HFFc6 (cell line): ENCODE data around the gene CCSER1. TPM values are rescaled to one million over a fixed set of nuclear protein-coding genes. Genes with fewer than 3 reads are reported as not detected.

Source experiments
- DNase-seq: peaks from one replicate; pipeline ENCODE4 v3.0.0-alpha.2; 2018
- H3K27ac Mint-ChIP-seq: 2 replicates; pipeline ENCODE4 v1.8.0; 2020; ENCODE audit warnings: mild to moderate bottlenecking, mixed read lengths
- H3K27me3 Mint-ChIP-seq: 2 replicates; pipeline ENCODE4 v1.8.0; 2021; ENCODE audit warnings: mild to moderate bottlenecking, moderate library complexity, mixed read lengths; ENCODE audit not compliant: insufficient read depth
- H3K36me3 Mint-ChIP-seq: 2 replicates; pipeline ENCODE4 v1.8.0; 2021; ENCODE audit warnings: low read depth, mixed read lengths
- H3K4me1 Mint-ChIP-seq: 2 replicates; pipeline ENCODE4 v1.8.0; 2020; ENCODE audit warnings: low read depth, mixed read lengths
- H3K4me3 Mint-ChIP-seq: 2 replicates; pipeline ENCODE4 v1.8.0; 2020; ENCODE audit warnings: mild to moderate bottlenecking, moderate library complexity, mixed read lengths
- H3K9me3 Mint-ChIP-seq: 2 replicates; pipeline ENCODE4 v1.8.0; 2020; ENCODE audit warnings: mild to moderate bottlenecking, mixed read lengths
- long read RNA-seq: library from polyadenylated mRNA; unstranded; transcript quantifications from one replicate; pipeline ENCODE4 v2.0.0, GENCODE V29; 2019
- total RNA-seq, 6 experiments: library from RNA; stranded (reverse); fragmentation: NEBNext Ultra II Directional; extraction: Animal tissue kit (Norgen Biotek cat#: 25700); gene quantifications; 2 replicates in 1 of 6; 3 replicates in 5 of 6; pipeline ENCODE4 v1.2.3, GENCODE V29; 2021
- TF ChIP-seq, protein P1 (sequence below): fragments of 200-600 bp; sonication (generic); IDR thresholded peaks from 2 replicates; pipeline ENCODE4 v1.5.0; 2021; ENCODE audit warnings: antibody characterized with exemption, mild to moderate bottlenecking

Gene CCSER1
- not detected for total RNA-seq
- long read RNA-seq: 0 reads

DNA sequence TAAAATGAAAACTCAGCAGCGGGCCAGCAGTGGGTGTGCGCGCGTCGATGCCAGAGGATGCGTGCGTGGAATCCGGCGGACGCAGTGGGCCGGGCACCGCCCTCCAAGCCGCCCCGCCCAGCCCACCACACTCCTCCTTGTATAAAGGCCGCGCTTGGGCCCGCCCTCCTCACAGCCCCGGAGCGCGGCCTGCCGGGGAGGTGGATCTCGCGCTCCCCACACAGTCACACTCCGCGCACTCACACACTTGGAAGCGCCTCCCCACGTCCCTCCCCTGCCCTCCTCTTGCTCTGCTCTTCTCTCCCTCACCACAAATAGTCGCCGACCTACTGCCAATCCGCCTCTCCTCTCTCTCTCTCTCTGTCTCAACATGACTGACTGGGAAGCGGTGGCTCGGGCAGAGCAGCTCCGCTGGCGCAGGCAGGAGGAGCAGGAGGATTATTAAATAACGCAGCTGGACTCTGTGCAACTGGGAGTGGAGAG, at the start of gene CCSER1:
Gene CCSER1, plus strand, starts transcription at position 172 of the 483 bp plus-strand sequence.
- H3K27ac Mint-ChIP-seq: no peak within 1 kb of the TSS
- peaks cover 2% of the 10 kb centered on the region; the same call in 1 of the 2 replicates for H3K27me3 Mint-ChIP-seq
- TF ChIP-seq, protein P1, sequence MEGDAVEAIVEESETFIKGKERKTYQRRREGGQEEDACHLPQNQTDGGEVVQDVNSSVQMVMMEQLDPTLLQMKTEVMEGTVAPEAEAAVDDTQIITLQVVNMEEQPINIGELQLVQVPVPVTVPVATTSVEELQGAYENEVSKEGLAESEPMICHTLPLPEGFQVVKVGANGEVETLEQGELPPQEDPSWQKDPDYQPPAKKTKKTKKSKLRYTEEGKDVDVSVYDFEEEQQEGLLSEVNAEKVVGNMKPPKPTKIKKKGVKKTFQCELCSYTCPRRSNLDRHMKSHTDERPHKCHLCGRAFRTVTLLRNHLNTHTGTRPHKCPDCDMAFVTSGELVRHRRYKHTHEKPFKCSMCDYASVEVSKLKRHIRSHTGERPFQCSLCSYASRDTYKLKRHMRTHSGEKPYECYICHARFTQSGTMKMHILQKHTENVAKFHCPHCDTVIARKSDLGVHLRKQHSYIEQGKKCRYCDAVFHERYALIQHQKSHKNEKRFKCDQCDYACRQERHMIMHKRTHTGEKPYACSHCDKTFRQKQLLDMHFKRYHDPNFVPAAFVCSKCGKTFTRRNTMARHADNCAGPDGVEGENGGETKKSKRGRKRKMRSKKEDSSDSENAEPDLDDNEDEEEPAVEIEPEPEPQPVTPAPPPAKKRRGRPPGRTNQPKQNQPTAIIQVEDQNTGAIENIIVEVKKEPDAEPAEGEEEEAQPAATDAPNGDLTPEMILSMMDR: no peak

DNA sequence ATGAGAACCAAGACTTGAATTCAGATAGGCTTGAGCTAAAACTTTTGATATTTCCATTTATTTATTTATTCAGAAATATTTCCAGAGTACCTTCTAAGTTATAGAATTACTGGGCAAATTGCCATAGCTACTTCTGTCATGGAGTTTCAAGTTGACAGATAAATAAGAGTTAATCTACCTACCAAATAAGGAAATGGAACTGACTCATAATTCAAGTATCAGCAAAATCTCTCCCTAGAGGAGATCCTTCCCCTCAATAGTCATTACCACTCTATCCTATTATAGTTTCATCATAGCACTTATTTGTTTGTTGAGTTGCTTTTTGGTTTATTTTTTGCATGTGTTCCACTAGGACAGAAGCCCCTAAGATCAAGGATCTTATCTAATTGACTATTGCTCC, 48.8 kb upstream of the CCSER1 start:
- H3K4me1 Mint-ChIP-seq: no peaks in the 10 kb centered on the region
- no peaks in the 10 kb centered on the region; the same call in 1 of the 2 replicates for H3K27me3 Mint-ChIP-seq
- DNase-seq: no peak
- H3K4me3 Mint-ChIP-seq: no peak overlapping the region
- peaks cover 16% of the 10 kb centered on the region for H3K9me3 Mint-ChIP-seq
- no peak overlapping the region for H3K27ac Mint-ChIP-seq
- TF ChIP-seq, protein P1: no peak
- no peaks in the 10 kb centered on the region for H3K36me3 Mint-ChIP-seq

More for the DNA sequence above, at the start of gene CCSER1:
- DNase-seq: no peak
- Mint-ChIP-seq H3K36me3 (no peaks in the 10 kb centered on the region), H3K4me1 (no peaks in the 10 kb centered on the region), H3K9me3 (peaks cover 13% of the 10 kb centered on the region), H3K4me3 (no peak within 1 kb of the TSS)

DNA sequence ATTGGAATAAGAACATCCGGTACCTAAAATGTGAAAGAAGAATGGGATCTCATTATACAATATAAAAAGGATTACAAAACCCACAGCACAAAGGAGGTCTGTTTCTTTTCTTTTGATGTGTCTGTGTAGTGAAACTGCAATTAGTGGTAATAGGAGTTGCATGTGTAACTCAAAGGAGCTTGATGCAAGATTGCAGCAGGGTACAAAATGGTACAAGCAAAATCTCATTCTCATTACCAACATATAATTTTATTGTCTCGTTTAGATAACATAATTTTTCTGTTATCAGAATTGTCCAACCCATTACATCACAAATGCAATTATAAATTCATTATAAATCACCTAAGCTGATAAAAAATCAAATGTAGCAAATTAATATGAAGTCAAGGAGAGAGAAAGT, 47.1 kb upstream of the CCSER1 start:
- Mint-ChIP-seq H3K4me3 (no peak overlapping the region), H3K27ac (no peak overlapping the region), H3K27me3 (no peaks in the 10 kb centered on the region; the same call in 1 of the 2 replicates), H3K4me1 (no peaks in the 10 kb centered on the region), H3K9me3 (peaks cover 19% of the 10 kb centered on the region), H3K36me3 (no peaks in the 10 kb centered on the region)
- no peak for DNase-seq
- TF ChIP-seq, protein P1: no peak

DNA sequence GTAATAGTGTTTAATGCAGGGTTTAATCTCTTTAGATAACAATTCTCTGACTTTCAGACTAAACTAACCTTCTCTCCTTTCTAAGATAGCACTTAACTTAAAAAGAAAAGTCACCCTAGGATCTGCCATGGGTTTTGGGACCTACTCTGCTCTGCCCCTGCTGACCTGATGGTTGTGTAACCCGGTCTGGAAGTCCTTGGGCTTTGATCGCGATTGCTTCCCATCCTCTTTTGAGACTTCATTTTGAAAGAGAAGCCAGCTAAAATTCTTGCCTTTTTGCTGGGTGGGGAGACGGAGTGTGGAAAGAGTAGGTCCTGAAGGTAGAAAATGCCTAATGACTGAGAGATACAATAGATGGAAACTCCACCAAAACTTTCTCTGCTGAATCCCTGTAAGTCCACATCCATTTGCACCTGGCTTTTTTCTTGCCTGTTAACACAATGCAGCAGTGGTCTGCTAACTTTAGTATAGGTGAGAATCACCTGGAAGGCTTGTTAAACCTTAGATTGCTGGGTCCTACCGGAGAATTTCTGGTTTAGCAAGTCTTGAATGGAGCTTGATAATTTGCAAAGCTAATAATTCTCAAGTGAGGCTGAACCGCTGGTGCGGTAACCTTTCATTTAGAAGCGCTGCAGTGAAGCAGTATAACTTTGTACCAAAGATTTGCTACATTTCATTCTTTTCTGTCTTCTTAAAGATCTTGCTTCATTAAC, 45.6 kb upstream of the CCSER1 start:
- no peaks in the 10 kb centered on the region; the same call in 1 of the 2 replicates for H3K27me3 Mint-ChIP-seq
- DNase-seq: no peak
- H3K27ac Mint-ChIP-seq: no peak overlapping the region
- peaks cover 19% of the 10 kb centered on the region for H3K9me3 Mint-ChIP-seq
- no peaks in the 10 kb centered on the region for H3K4me1 Mint-ChIP-seq
- TF ChIP-seq, protein P1: no peak
- no peak overlapping the region for H3K4me3 Mint-ChIP-seq
- no peaks in the 10 kb centered on the region for H3K36me3 Mint-ChIP-seq

DNA sequence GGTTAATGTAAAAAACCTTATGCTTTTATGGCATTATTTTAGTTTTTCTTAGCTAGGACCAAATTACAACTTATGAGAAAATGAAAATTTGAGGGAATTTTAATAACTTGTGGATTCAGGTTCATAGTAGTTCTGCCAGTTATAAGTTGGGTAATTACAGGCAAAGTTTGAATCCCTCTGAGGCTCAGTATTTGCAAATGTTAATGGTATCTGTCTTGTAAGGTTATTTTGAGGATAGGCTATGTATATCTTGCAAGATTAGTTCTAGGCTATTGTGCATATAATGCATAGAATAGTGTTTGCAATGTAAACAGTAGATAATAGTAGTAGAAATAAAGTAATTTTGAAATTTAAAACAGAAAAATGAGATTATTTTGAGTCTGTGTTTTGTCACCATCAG, 44.7 kb upstream of the CCSER1 start:
- Mint-ChIP-seq H3K36me3 (no peaks in the 10 kb centered on the region), H3K27ac (no peak overlapping the region), H3K4me3 (no peak overlapping the region), H3K4me1 (no peaks in the 10 kb centered on the region), H3K9me3 (peaks cover 19% of the 10 kb centered on the region), H3K27me3 (no peaks in the 10 kb centered on the region; the same call in 1 of the 2 replicates)
- TF ChIP-seq, protein P1: no peak
- DNase-seq: no peak
